Measurements from ENCODE around the gene MT3. TPM values are rescaled to one million over a fixed set of nuclear protein-coding genes. Genes with fewer than 3 reads are reported as not detected.
A peak's percentile ranks its signal among the peaks of the same experiment; 100 is the strongest.
"Not testable (repeated sequence)": the region's sequence is repeated elsewhere in the genome, so short reads cannot be mapped to it uniquely, and the experiment has no call there.

MT3 gene
- total and polyA plus RNA-seq, 4 experiments from 2014 or later, result 1.1 TPM; not detected in 3

DNA sequence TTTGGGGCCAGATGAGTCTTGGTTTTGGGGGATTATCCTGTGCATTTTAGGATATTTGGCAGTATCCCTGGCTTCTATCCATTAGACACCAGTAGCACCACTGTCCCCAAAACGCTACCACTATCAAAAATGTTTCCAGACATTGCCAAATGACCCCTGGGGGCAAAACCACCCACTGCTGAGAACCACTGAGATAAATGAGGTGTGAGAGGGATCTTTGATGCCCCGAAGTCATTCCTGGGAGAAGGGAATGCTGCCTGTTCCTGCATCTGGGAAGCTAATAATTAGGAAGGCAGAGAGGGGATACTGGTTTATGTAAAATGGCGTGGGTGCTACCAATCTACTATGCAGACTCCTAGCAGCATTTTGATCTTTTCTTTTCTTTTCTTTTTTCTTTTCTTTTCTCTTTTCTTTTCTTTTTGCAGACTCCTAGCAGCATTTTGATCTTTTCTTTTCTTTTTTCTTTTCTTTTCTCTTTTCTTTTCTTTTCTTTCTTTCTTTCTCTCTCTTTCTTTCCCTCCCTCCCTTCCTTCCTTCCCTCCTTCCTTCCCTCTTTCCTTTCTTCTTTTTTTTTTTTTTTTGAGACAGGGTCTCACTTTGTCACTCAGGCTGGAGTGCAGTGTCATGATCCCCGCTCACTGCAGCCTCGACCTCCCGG is 8.8 kb upstream of the MT3 start:
- Histone ChIP-seq H3K27me3 (ENCODE audit: insufficient read depth, low read length) (no peaks in the 10 kb centered on the region), H3K4me3 (ENCODE audit: low read length in 2 of 2) (no peak overlapping the region), H3K4me1 (ENCODE audit: insufficient read depth, low read length) (no peaks in the 10 kb centered on the region), H3K27ac (ENCODE audit: low read depth, low read length) (no peak overlapping the region), H3K9me3 (ENCODE audit: control insufficient read depth in 1 of 2, low read length in 2 of 2) (no peaks in the 10 kb centered on the region), H3K36me3 (ENCODE audit: insufficient read depth, low read length) (no peaks in the 10 kb centered on the region)
- Mint-ChIP-seq H3K9me3 (no peaks in the 10 kb centered on the region), H3K4me3 (no peak overlapping the region), H3K4me1 (peaks cover 4 to 9% (median 6%) of the 10 kb centered on the region in 4 donors), H3K27ac (no peak overlapping the region), H3K27me3 (peaks cover 0 to 2% of the 10 kb centered on the region in 2 donors), H3K36me3 (no peaks in the 10 kb centered on the region)
- intact Hi-C loops (cut with micrococcal nuclease), result no loop called here
- DNase-seq, result no peak
- ChIA-PET CTCF (ENCODE audit: partially characterized antibody) (interaction anchor here (1.0 to 1.3 kb wide), 2 partner anchors 23 to 120 kb away, joined by 3 read pairs; no protein-coding TSS in a partner anchor), POLR2A (ENCODE audit: partially characterized antibody) (no interaction called here)

- POLR2A ChIA-PET (ENCODE audit: partially characterized antibody), result not testable (repeated sequence)
- CTCF ChIA-PET (ENCODE audit: partially characterized antibody), result interaction anchor here (1.4 kb wide), 1 partner anchor 119 kb away, joined by 9 read pairs; no protein-coding TSS in a partner anchor
Observed at GRCh38 chr16:56582911-56583310, 6.4 kb upstream of the MT3 start.

GRCh38 chr16:56583351-56584168 is 5.8 kb upstream of the MT3 start:
- no peaks in the 10 kb centered on the region for H3K4me1 Mint-ChIP-seq
- ChIA-PET CTCF (ENCODE audit: partially characterized antibody) (interaction anchor here (1.5 to 1.6 kb wide), 2 partner anchors 20 to 119 kb away, joined by 3 to 6 read pairs; no protein-coding TSS in a partner anchor), POLR2A (ENCODE audit: partially characterized antibody) (no interaction called here)
- H3K36me3 ChIP-seq (ENCODE audit: insufficient read depth, low read length), result no peaks in the 10 kb centered on the region
- no peak overlapping the region for H3K4me3 Mint-ChIP-seq
- no peaks in the 10 kb centered on the region for H3K4me1 ChIP-seq (ENCODE audit: insufficient read depth, low read length)
- H3K36me3 Mint-ChIP-seq, result no peaks in the 10 kb centered on the region
- no peak for DNase-seq
- H3K27me3 ChIP-seq (ENCODE audit: insufficient read depth, low read length), result no peaks in the 10 kb centered on the region
- H3K27ac Mint-ChIP-seq, result no peak overlapping the region
- no peaks in the 10 kb centered on the region for H3K9me3 Mint-ChIP-seq
- H3K27me3 Mint-ChIP-seq, result peaks cover 4 to 6% of the 10 kb centered on the region in 2 donors
- intact Hi-C loops (cut with micrococcal nuclease), result no loop called here
- H3K4me3 ChIP-seq (ENCODE audit: low read length in 2 of 2), result no peak overlapping the region
- H3K27ac ChIP-seq (ENCODE audit: low read depth, low read length), result no peak overlapping the region
- no peaks in the 10 kb centered on the region for H3K9me3 ChIP-seq (ENCODE audit: control insufficient read depth in 1 of 2, low read length in 2 of 2)

More at GRCh38 chr16:56582911-56583310, 6.4 kb upstream of the MT3 start:
- H3K4me3 Mint-ChIP-seq; H3K9me3 Mint-ChIP-seq; H3K9me3 ChIP-seq (ENCODE audit: control insufficient read depth in 1 of 2, low read length in 2 of 2); H3K27ac ChIP-seq (ENCODE audit: low read depth, low read length); H3K27me3 ChIP-seq (ENCODE audit: insufficient read depth, low read length); H3K36me3 Mint-ChIP-seq; H3K36me3 ChIP-seq (ENCODE audit: insufficient read depth, low read length); H3K4me1 Mint-ChIP-seq; H3K27me3 Mint-ChIP-seq; H3K4me3 ChIP-seq (ENCODE audit: low read length in 2 of 2); intact Hi-C loops (cut with micrococcal nuclease); H3K4me1 ChIP-seq (ENCODE audit: insufficient read depth, low read length); DNase-seq: not testable (repeated sequence)
- H3K27ac Mint-ChIP-seq, result peak overlapping the region in 2 of 7 donors; percentile 15 to 81

DNA sequence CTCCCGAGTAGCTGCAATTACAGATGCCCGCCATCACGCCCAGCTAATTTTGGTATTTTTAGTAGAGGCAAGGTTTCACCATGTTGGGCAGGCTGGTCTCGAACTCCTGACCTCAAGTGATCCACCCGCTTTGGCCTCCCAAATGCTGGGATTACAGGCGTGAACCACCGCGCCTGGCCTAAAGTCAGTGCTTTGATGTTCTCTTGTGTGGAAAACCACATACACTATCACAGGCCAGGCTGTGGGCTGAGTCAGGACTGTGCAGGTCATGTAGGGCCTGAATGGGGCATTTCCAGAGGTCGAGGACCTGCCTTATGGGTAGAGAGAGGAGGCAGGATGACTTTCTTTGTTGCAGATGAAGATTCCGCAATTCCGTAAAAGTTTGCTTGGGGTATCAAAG is 5.1 kb upstream of the MT3 start:
- Histone ChIP-seq H3K4me1 (ENCODE audit: insufficient read depth, low read length) (no peaks in the 10 kb centered on the region), H3K4me3 (ENCODE audit: low read length in 2 of 2) (no peak overlapping the region), H3K27ac (ENCODE audit: low read depth, low read length) (no peak overlapping the region), H3K27me3 (ENCODE audit: insufficient read depth, low read length) (peaks cover 3% of the 10 kb centered on the region), H3K9me3 (ENCODE audit: control insufficient read depth in 1 of 2, low read length in 2 of 2) (no peaks in the 10 kb centered on the region), H3K36me3 (ENCODE audit: insufficient read depth, low read length) (no peaks in the 10 kb centered on the region)
- intact Hi-C loops (cut with micrococcal nuclease), result no loop called here
- Mint-ChIP-seq H3K4me1 (peaks cover 2 to 5% (median 3%) of the 10 kb centered on the region in 4 donors), H3K36me3 (no peaks in the 10 kb centered on the region), H3K4me3 (no peak overlapping the region), H3K27ac (no peak overlapping the region), H3K9me3 (peaks cover 0 to 1% (median 0%) of the 10 kb centered on the region in 8 donors), H3K27me3 (peaks cover 7 to 9% of the 10 kb centered on the region in 2 donors)
- no peak for DNase-seq
- POLR2A ChIA-PET (ENCODE audit: partially characterized antibody), result no interaction called here
- CTCF ChIA-PET (ENCODE audit: partially characterized antibody), result interaction anchor here (1.5 to 1.6 kb wide), 2 partner anchors 19 to 118 kb away, joined by 3 to 6 read pairs; no protein-coding TSS in a partner anchor

GRCh38 chr16:56588781-56589140 is 567 bp upstream of the MT3 start:
- peaks cover 0 to 5% (median 0%) of the 10 kb centered on the region in 8 donors for H3K9me3 Mint-ChIP-seq
- H3K27ac Mint-ChIP-seq, result peak overlapping the region in 1 of 7 donors; percentile 13
- H3K27me3 ChIP-seq (ENCODE audit: insufficient read depth, low read length), result peaks cover 15% of the 10 kb centered on the region
- peak overlapping the region; percentile 58 to 85 (median 78) for H3K4me3 Mint-ChIP-seq
- ChIA-PET POLR2A (ENCODE audit: partially characterized antibody) (no interaction called here), CTCF (ENCODE audit: partially characterized antibody) (no interaction called here)
- no peaks in the 10 kb centered on the region for H3K36me3 Mint-ChIP-seq
- no peaks in the 10 kb centered on the region for H3K9me3 ChIP-seq (ENCODE audit: control insufficient read depth in 1 of 2, low read length in 2 of 2)
- peaks cover 17 to 33% of the 10 kb centered on the region in 2 donors for H3K27me3 Mint-ChIP-seq
- no peaks in the 10 kb centered on the region for H3K36me3 ChIP-seq (ENCODE audit: insufficient read depth, low read length)
- H3K4me1 ChIP-seq (ENCODE audit: insufficient read depth, low read length), result peaks cover 7% of the 10 kb centered on the region
- H3K4me3 ChIP-seq (ENCODE audit: low read length in 2 of 2), result peak overlapping the region in 1 of 2 donors; percentile 41
- intact Hi-C loops (cut with micrococcal nuclease), result no loop called here
- no peak for DNase-seq
- peaks cover 3 to 15% (median 7%) of the 10 kb centered on the region in 4 donors for H3K4me1 Mint-ChIP-seq
- no peak overlapping the region for H3K27ac ChIP-seq (ENCODE audit: low read depth, low read length)

GRCh38 chr16:56591377-56592060 is 2.2 kb downstream of the MT3 start:
- no peaks in the 10 kb centered on the region for H3K9me3 ChIP-seq (ENCODE audit: control insufficient read depth in 1 of 2, low read length in 2 of 2)
- H3K36me3 ChIP-seq (ENCODE audit: insufficient read depth, low read length), result no peaks in the 10 kb centered on the region
- ChIA-PET POLR2A (ENCODE audit: partially characterized antibody) (no interaction called here), CTCF (ENCODE audit: partially characterized antibody) (interaction anchor here (1.5 to 3.3 kb wide), 3 partner anchors 9 to 52 kb away, joined by 4 to 15 read pairs (median 9); no protein-coding TSS in a partner anchor)
- H3K4me1 ChIP-seq (ENCODE audit: insufficient read depth, low read length), result peaks cover 7% of the 10 kb centered on the region
- intact Hi-C loops (cut with micrococcal nuclease), result no loop called here
- peaks cover 15% of the 10 kb centered on the region for H3K27me3 ChIP-seq (ENCODE audit: insufficient read depth, low read length)
- no peak overlapping the region for H3K4me3 Mint-ChIP-seq
- no peak overlapping the region for H3K27ac Mint-ChIP-seq
- no peaks in the 10 kb centered on the region for H3K36me3 Mint-ChIP-seq
- H3K4me3 ChIP-seq (ENCODE audit: low read length in 2 of 2), result no peak overlapping the region
- peaks cover 0 to 5% (median 0%) of the 10 kb centered on the region in 8 donors for H3K9me3 Mint-ChIP-seq
- H3K4me1 Mint-ChIP-seq, result peaks cover 3 to 15% (median 7%) of the 10 kb centered on the region in 4 donors
- DNase-seq, result no peak
- H3K27ac ChIP-seq (ENCODE audit: low read depth, low read length), result no peak overlapping the region
- peaks cover 13 to 31% of the 10 kb centered on the region in 2 donors for H3K27me3 Mint-ChIP-seq
